ENCODE data around the gene LGALS9. TPM values are rescaled to one million over a fixed set of nuclear protein-coding genes. Genes with fewer than 3 reads are reported as not detected.
"Not testable (repeated sequence)": the region's sequence is repeated elsewhere in the genome, so short reads cannot be mapped to it uniquely, and the experiment has no call there.

Gene LGALS9
- total RNA-seq, 2 donors from 2014 or later, result 6.3 to 21.3 TPM

DNA sequence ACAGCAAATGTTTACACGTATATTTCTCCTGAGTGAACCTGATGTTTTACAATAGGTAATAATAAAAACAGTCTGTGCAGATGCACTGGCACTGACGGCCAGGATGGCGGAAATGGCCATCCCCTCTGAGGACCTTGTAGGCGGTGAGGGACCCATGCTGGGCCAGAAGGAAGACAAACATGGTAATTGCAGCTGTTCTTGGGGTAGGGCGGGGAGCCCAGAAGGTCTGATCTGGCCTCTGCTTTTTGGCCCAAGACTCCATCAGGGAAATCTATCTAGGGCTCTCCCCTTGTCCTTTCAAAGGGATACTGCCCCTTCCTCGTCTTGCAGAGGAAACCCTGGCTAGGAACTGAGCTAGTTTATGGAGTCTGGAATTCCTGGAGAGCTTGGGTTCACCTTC is 7.4 kb upstream of the LGALS9 start:
- intact Hi-C loops (cut with DNase I), result no loop called here
- no peak for DNase-seq
- H3K36me3 ChIP-seq (replicated peaks in 1 of 2; ENCODE audit: insufficient read depth in 1 of 2, low read depth in 2 of 2), result peaks cover 0 to 44% of the 10 kb centered on the region in 2 donors
- ATAC-seq, result no peak
- H3K4me3 ChIP-seq, result no peak overlapping the region
- no peak for TF ChIP-seq POLR2A (IDR thresholded peaks at IDR 0.05)
- TF ChIP-seq, protein P1, sequence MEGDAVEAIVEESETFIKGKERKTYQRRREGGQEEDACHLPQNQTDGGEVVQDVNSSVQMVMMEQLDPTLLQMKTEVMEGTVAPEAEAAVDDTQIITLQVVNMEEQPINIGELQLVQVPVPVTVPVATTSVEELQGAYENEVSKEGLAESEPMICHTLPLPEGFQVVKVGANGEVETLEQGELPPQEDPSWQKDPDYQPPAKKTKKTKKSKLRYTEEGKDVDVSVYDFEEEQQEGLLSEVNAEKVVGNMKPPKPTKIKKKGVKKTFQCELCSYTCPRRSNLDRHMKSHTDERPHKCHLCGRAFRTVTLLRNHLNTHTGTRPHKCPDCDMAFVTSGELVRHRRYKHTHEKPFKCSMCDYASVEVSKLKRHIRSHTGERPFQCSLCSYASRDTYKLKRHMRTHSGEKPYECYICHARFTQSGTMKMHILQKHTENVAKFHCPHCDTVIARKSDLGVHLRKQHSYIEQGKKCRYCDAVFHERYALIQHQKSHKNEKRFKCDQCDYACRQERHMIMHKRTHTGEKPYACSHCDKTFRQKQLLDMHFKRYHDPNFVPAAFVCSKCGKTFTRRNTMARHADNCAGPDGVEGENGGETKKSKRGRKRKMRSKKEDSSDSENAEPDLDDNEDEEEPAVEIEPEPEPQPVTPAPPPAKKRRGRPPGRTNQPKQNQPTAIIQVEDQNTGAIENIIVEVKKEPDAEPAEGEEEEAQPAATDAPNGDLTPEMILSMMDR (IDR thresholded peaks at IDR 0.05), result no peak
- H3K9me3 ChIP-seq, result no peaks in the 10 kb centered on the region
- no peak overlapping the region for H3K27ac ChIP-seq
- H3K27me3 ChIP-seq, result no peaks in the 10 kb centered on the region
- H3K4me1 ChIP-seq, result no peaks in the 10 kb centered on the region
- WGBS, 2 donors, result 89% methylated on average over 6 of the region's 6 CpGs

DNA sequence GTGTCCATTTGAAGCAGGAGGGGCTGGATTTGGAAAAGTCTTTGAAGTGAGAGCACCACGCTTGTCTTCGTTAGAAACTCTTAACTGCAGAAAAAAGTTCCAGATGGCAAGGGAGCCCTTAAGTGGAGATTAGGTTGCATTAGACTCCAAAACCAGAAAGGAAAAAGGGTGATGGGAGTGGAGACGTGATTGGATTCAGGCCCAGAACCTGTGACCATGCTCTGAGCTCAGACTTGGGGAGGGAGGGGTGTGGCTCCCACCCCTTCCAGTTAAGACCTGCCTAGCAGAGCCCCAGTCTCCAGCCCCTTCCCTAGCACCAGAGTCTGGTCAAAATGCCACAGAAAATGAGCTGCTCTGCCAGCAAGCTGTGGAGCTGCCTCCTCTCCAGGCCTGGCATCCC is 6.4 kb upstream of the LGALS9 start:
- H3K9me3 ChIP-seq, result no peaks in the 10 kb centered on the region
- no peaks in the 10 kb centered on the region for H3K27me3 ChIP-seq
- no peaks in the 10 kb centered on the region for H3K4me1 ChIP-seq
- intact Hi-C loops (cut with DNase I), result no loop called here
- no peak overlapping the region for H3K27ac ChIP-seq
- H3K36me3 ChIP-seq (replicated peaks in 1 of 2; ENCODE audit: insufficient read depth in 1 of 2, low read depth in 2 of 2), result peaks cover 0 to 41% of the 10 kb centered on the region in 2 donors
- WGBS, 2 donors, result 80 to 94% methylated on average over 3 of the region's 3 CpGs
- DNase-seq (no peak), ATAC-seq (no peak)
- TF ChIP-seq POLR2A (IDR thresholded peaks at IDR 0.05), result no peak
- TF ChIP-seq, protein P1 (IDR thresholded peaks at IDR 0.05), result no peak
- H3K4me3 ChIP-seq, result no peak overlapping the region

DNA sequence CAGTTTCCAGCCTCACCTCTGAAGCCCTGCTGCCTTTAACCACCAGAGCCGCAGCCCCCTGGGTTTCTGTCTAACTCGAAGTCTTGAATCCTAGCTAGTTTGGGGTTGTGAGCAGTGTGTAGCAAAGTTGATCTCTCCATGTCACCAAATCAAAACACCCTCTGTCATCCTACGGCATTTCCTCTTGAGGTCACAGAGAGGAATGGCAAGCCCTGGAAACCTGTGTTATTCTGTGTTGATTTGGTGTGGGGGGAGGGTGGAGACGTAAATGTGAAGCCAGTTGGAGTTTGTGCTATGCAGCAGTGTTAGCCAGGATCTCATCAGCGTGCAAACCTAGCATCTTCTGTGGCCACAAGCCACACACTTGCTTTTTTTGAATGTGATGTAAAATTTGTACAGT is 5.1 kb upstream of the LGALS9 start:
- peaks cover 3% of the 10 kb centered on the region for H3K4me1 ChIP-seq
- DNase-seq (no peak), ATAC-seq (no peak)
- no peaks in the 10 kb centered on the region for H3K9me3 ChIP-seq
- no peak overlapping the region for H3K4me3 ChIP-seq
- 88 to 89% methylated on average over 5 of the region's 5 CpGs for WGBS, 2 donors
- intact Hi-C loops (cut with DNase I), result no loop called here
- peaks cover 0 to 30% of the 10 kb centered on the region in 2 donors for H3K36me3 ChIP-seq (replicated peaks in 1 of 2; ENCODE audit: insufficient read depth in 1 of 2, low read depth in 2 of 2)
- no peak overlapping the region for H3K27ac ChIP-seq
- TF ChIP-seq, protein P1 (IDR thresholded peaks at IDR 0.05), result no peak
- no peak for TF ChIP-seq POLR2A (IDR thresholded peaks at IDR 0.05)
- H3K27me3 ChIP-seq, result no peaks in the 10 kb centered on the region

GRCh38 chr17:27627514-27627913 is 3.5 kb upstream of the LGALS9 start:
- ATAC-seq, result no peak
- Histone ChIP-seq H3K9me3 (no peaks in the 10 kb centered on the region), H3K4me3 (no peak overlapping the region), H3K36me3 (replicated peaks in 1 of 2; ENCODE audit: insufficient read depth in 1 of 2, low read depth in 2 of 2) (peaks cover 0 to 21% of the 10 kb centered on the region in 2 donors), H3K4me1 (peaks cover 20% of the 10 kb centered on the region), H3K27ac (no peak overlapping the region), H3K27me3 (no peaks in the 10 kb centered on the region)
- intact Hi-C loops (cut with DNase I), result no loop called here
- no peak for DNase-seq
- no peak for TF ChIP-seq POLR2A (IDR thresholded peaks at IDR 0.05)
- TF ChIP-seq, protein P1 (IDR thresholded peaks at IDR 0.05), result no peak
- 76 to 87% methylated on average over 9 to 10 of the region's 10 CpGs for WGBS, 2 donors

DNA sequence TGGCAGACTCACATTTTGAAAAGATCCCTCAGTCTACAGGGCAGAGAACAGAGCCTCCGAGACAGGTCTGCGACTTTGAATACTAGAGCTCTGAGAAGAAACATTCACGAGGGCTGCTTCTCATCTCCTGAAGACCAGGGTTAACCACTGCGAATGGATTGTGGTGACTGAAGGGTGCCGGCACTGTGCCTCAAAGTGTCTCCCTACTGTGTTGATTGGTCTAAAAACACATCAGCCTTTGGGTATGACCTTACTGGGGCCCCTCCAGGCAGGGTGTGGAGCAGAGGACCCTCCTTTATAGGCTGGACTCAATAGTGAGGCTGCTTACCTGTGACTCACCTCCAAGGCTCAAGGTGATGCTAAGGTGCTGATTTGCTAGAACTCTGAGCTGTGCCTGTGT is 2.6 kb upstream of the LGALS9 start:
- H3K27me3 ChIP-seq, result no peaks in the 10 kb centered on the region
- H3K36me3 ChIP-seq (replicated peaks in 1 of 2; ENCODE audit: insufficient read depth in 1 of 2, low read depth in 2 of 2), result peaks cover 0 to 16% of the 10 kb centered on the region in 2 donors
- TF ChIP-seq, protein P1 (IDR thresholded peaks at IDR 0.05), result no peak
- TF ChIP-seq POLR2A (IDR thresholded peaks at IDR 0.05), result no peak
- intact Hi-C loops (cut with DNase I), result no loop called here
- DNase-seq (no peak), ATAC-seq (no peak)
- no peak overlapping the region for H3K4me3 ChIP-seq
- peaks cover 29% of the 10 kb centered on the region for H3K4me1 ChIP-seq
- H3K27ac ChIP-seq, result no peak overlapping the region
- WGBS, 2 donors, result 94 to 98% methylated on average over 5 of the region's 5 CpGs
- H3K9me3 ChIP-seq, result no peaks in the 10 kb centered on the region

- 86 to 95% methylated on average over 3 of the region's 3 CpGs for WGBS, 2 donors
- ATAC-seq; H3K4me3 ChIP-seq; H3K27me3 ChIP-seq; H3K9me3 ChIP-seq; H3K36me3 ChIP-seq (replicated peaks in 1 of 2; ENCODE audit: insufficient read depth in 1 of 2, low read depth in 2 of 2); DNase-seq; H3K27ac ChIP-seq; intact Hi-C loops (cut with DNase I): not testable (repeated sequence)
- peaks cover 37% of the 10 kb centered on the region for H3K4me1 ChIP-seq
These were observed 1.7 kb upstream of the LGALS9 start for GRCh38 chr17:27629260-27629659.

All from body of pancreas (tissue), 4 donors.